HepG2 (cell line): ENCODE data around the gene CDV3. TPM values are rescaled to one million over a fixed set of nuclear protein-coding genes. Genes with fewer than 3 reads are reported as not detected.
"Not testable (repeated sequence)": the region's sequence is repeated elsewhere in the genome, so short reads cannot be mapped to it uniquely, and the experiment has no call there.

Experiments
- ATAC-seq: fragments of 200-7000 bp; cut with Tn5 transposase; 3 replicates; pipeline ENCODE4 v1.9.1; 2020; ENCODE audit warnings: mild to moderate bottlenecking, moderate library complexity
- BruUV-seq: library from RNA; stranded (reverse); fragments of 400-500 nt; replicated peaks from 2 replicates; lab custom pipeline; 2021; lab: Mats Ljungman, UMichigan
- CTCF ChIA-PET: fragments of 300-600 bp; formaldehyde crosslinking; extraction: SDS; loops from one replicate; lab custom pipeline; 2021; ENCODE audit warnings: low total read pairs, inconsistent platforms, low intra/inter-chr PET ratio; lab: Yijun Ruan, JAX
- POLR2A ChIA-PET: fragments of 350-600 bp; sonication (Branson Sonifier 250); formaldehyde crosslinking; loops from one replicate; lab custom pipeline; 2020; ENCODE audit warnings: antibody characterized with exemption, inconsistent platforms; lab: Yijun Ruan, JAX
- DNase-seq: peaks from one replicate; pipeline ENCODE4 v3.0.0-alpha.2; 2015; ENCODE audit warnings: low spot score
- FAIRE-seq: peaks from 3 replicates; lab custom pipeline; 2011; peaks lifted over from hg19 to GRCh38; lab: Jason Lieb, UNC
- H2AFZ ChIP-seq: one replicate; pipeline ENCODE4 v1.6.1; 2011; ENCODE audit warnings: low read length, inconsistent platforms
- H3K27ac ChIP-seq: fragments of 300-600 bp; 3 replicates; pipeline ENCODE4 v1.8.0; 2011; ENCODE audit warnings: mixed run types, mild to moderate bottlenecking, mixed read lengths, low read length, inconsistent platforms; ENCODE audit not compliant: insufficient read depth; ENCODE audit errors: extremely low read length
- H3K27me3 ChIP-seq, 2 experiments: fragments of 200-600 bp in 1 of 2; 2 replicates in 1 of 2; 3 replicates in 1 of 2; pipeline versions ENCODE4 v1.6.0 to v1.8.0; 2011; ENCODE audit warnings: low read length in 2 of 2, mild to moderate bottlenecking in 2 of 2, moderate library complexity in 2 of 2, inconsistent platforms in 1 of 2; ENCODE audit not compliant: insufficient read depth in 2 of 2, control insufficient read depth in 1 of 2
- H3K36me3 ChIP-seq, 2 experiments: fragments of 200-600 bp in 1 of 2; replicated peaks in 1 of 2; 2 replicates in 1 of 2; 3 replicates in 1 of 2; pipeline versions ENCODE4 v1.5.1 to v1.8.0; 2011; ENCODE audit warnings: low read length in 2 of 2, inconsistent platforms in 1 of 2; ENCODE audit not compliant: insufficient read depth in 2 of 2, control insufficient read depth in 1 of 2
- H3K4me1 ChIP-seq: 2 replicates; pipeline ENCODE4 v1.5.1; 2012; ENCODE audit warnings: low read length, inconsistent platforms; ENCODE audit not compliant: insufficient read depth
- H3K4me2 ChIP-seq: 2 replicates; pipeline ENCODE4 v1.6.0; 2011; ENCODE audit warnings: low read depth, low read length, inconsistent platforms
- H3K4me3 ChIP-seq, 3 experiments: fragments of 200-600 bp in 1 of 3; sonication (generic), shearing (Covaris generic) in 1 of 3; replicated peaks in 1 of 3; 2 replicates each; pipeline ENCODE4 v1.5.1; 2011 to 2016; ENCODE audit warnings: low read length in 3 of 3, inconsistent platforms in 2 of 3, low read depth in 2 of 3, mild to moderate bottlenecking in 2 of 3, control low read depth in 1 of 3, mixed read lengths in 1 of 3; ENCODE audit not compliant: insufficient read depth in 1 of 3
- H3K79me2 ChIP-seq: one replicate; pipeline ENCODE4 v1.6.1; 2011; ENCODE audit warnings: low read length, inconsistent platforms; ENCODE audit not compliant: insufficient read depth
- H3K9ac ChIP-seq: 2 replicates; pipeline ENCODE4 v1.6.0; 2011; ENCODE audit warnings: mild to moderate bottlenecking, low read depth, low read length, inconsistent platforms; ENCODE audit not compliant: insufficient read depth
- H3K9me3 ChIP-seq: 2 replicates; pipeline ENCODE4 v1.5.1; 2012; ENCODE audit warnings: mild to moderate bottlenecking, low read length
- H4K20me1 ChIP-seq: 2 replicates; pipeline ENCODE4 v1.6.0; 2011; ENCODE audit warnings: inconsistent platforms, mild to moderate bottlenecking, low read length, moderate library complexity; ENCODE audit not compliant: insufficient read depth
- MED13 ChIP-seq: sonication (generic); formaldehyde crosslinking; IDR thresholded peaks from 2 replicates; pipeline ENCODE4 v1.5.0; 2020; ENCODE audit warnings: missing genetic modification reagents
- PBX3 ChIP-seq: sonication (generic); formaldehyde crosslinking; IDR thresholded peaks from 2 replicates; pipeline ENCODE4 v1.8.1; 2023; ENCODE audit warnings: missing genetic modification reagents, inconsistent platforms, borderline replicate concordance
- ZNF333 ChIP-seq: sonication (generic); formaldehyde crosslinking; IDR thresholded peaks from 2 replicates; pipeline ENCODE4 v1.4.0; 2020; ENCODE audit warnings: mild to moderate bottlenecking, missing genetic modification reagents, borderline replicate concordance
- ZNF746 ChIP-seq: sonication (generic); formaldehyde crosslinking; IDR thresholded peaks from 2 replicates; pipeline ENCODE4 v1.8.0; 2022; ENCODE audit warnings: mild to moderate bottlenecking, missing genetic modification reagents
- WGBS: methylation state at CpG from one replicate; pipeline ENCODE4 v1.1.6; 2017; ENCODE audit warnings: low lambda C conversion rate; 5-methylcytosine and 5-hydroxymethylcytosine counted together
- in situ Hi-C: cut with HindIII; loops from 2 replicates; pipeline ENCODE4 v1.10.0; 2017; ENCODE audit warnings: low pct_unique_long_range_greater_than_20kb; ENCODE audit not compliant: extremely low pct_ligation_motif_present
- intact Hi-C: fragments of 100-400 bp; cut with micrococcal nuclease; formaldehyde crosslinking; loops from one replicate; pipeline ENCODE4 v1.10.0; 2022; ENCODE audit not compliant: unreplicated experiment
- polyA plus RNA-seq, 8 experiments: library from polyadenylated mRNA; depleted of rRNA in 3 of 8; stranded (reverse) in 7 of 8; unstranded in 1 of 8; fragments of >200 nt; fragmentation: Illumina TruSeq in 4 of 8; extraction: Trizol in 4 of 8; gene quantifications; 2 replicates each; pipeline versions ENCODE4 v1.2.1 to v1.2.3, GENCODE V29; 2011 to 2016; ENCODE audit warnings: low read depth in 4 of 8, missing spikeins in 1 of 8, mixed read lengths in 1 of 8; ENCODE audit not compliant: insufficient read depth in 1 of 8
- total RNA-seq, 5 experiments: library from RNA; depleted of rRNA; stranded (reverse); fragments of >200 nt; fragmentation: Illumina TruSeq; extraction: Trizol; gene quantifications; 2 replicates each; pipeline ENCODE4 v1.2.3, GENCODE V29; 2016; ENCODE audit warnings: low read depth in 1 of 5
- TF ChIP-seq, protein P1 (sequence below): IDR thresholded peaks from 2 replicates; pipeline ENCODE4 v1.6.1; 2016; ENCODE audit warnings: missing compliant biosample characterization, missing genetic modification reagents, borderline replicate concordance
- TF ChIP-seq, protein P2 (sequence below): sonication (generic); formaldehyde crosslinking; IDR thresholded peaks from 2 replicates; pipeline ENCODE4 v1.4.0; 2020; ENCODE audit warnings: missing genetic modification reagents

CDV3 gene
- total and polyA plus RNA-seq, 2 of the 13 experiments (the other 11 are each of a cell fraction or from before 2014, with no cell fraction given): 46.6 to 145 TPM

- TF ChIP-seq, protein P1, sequence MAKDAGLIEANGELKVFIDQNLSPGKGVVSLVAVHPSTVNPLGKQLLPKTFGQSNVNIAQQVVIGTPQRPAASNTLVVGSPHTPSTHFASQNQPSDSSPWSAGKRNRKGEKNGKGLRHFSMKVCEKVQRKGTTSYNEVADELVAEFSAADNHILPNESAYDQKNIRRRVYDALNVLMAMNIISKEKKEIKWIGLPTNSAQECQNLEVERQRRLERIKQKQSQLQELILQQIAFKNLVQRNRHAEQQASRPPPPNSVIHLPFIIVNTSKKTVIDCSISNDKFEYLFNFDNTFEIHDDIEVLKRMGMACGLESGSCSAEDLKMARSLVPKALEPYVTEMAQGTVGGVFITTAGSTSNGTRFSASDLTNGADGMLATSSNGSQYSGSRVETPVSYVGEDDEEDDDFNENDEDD (CRISPR knock-in tag): peak; percentile 53; the same call in 1 of the 2 replicates
- 0 out of 2 replicates have a peak, but pooled peaks have one; percentile 48 for TF ChIP-seq ZNF746 (CRISPR knock-in tag)
Observed at GRCh38 chr3:133573629-133574194, at the start of gene CDV3 (continued).

GRCh38 chr3:133523758-133524157, 49.7 kb upstream of the CDV3 start:
- H4K20me1 ChIP-seq, H3K4me2 ChIP-seq, H3K27ac ChIP-seq, in situ Hi-C loops, H2AFZ ChIP-seq, H3K79me2 ChIP-seq, H3K4me3 ChIP-seq, H3K27me3 ChIP-seq, intact Hi-C loops, CTCF ChIA-PET, BruUV-seq, H3K4me1 ChIP-seq, POLR2A ChIA-PET, DNase-seq, FAIRE-seq, H3K36me3 ChIP-seq, H3K9me3 ChIP-seq, H3K9ac ChIP-seq, ATAC-seq: not testable (repeated sequence)
- WGBS: 13% methylated on average over 3 of the region's 3 CpGs

DNA sequence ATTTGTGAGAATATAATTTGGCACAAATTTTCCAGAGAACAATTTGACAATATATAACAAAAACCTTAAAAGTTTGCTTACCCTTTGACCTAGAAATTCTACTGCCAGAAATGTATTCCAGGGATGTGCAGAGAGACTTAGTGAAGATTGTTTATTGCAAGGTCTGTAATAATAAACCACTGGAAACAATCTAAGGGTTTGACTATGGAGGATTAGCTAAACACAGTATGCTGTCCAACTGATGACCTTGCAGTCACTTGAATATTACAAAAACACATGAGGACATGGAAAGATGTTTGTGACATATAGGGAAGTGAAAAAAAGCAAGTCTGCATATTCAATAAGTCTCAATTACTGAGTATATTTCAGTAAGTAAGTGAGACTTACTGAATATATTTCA, 48.1 kb upstream of the CDV3 start:
- no TSS peak for BruUV-seq
- no peak for TF ChIP-seq PBX3 (CRISPR knock-in tag)
- no peak for TF ChIP-seq MED13 (CRISPR knock-in tag)
- TF ChIP-seq ZNF333 (CRISPR knock-in tag): no peak
- TF ChIP-seq, protein P2, sequence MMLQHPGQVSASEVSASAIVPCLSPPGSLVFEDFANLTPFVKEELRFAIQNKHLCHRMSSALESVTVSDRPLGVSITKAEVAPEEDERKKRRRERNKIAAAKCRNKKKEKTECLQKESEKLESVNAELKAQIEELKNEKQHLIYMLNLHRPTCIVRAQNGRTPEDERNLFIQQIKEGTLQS (CRISPR knock-in tag): no peak
- Histone ChIP-seq H3K4me3 (no peak overlapping the region), H3K27ac (no peak overlapping the region), H3K4me2 (no peak overlapping the region), H3K27me3 (no peaks in the 10 kb centered on the region), H3K4me1 (no peaks in the 10 kb centered on the region), H3K79me2 (no peaks in the 10 kb centered on the region), H2AFZ (no peak overlapping the region), H4K20me1 (no peaks in the 10 kb centered on the region), H3K9me3 (peaks cover 6% of the 10 kb centered on the region; the same call in 1 of the 2 replicates), H3K36me3 (no peaks in the 10 kb centered on the region), H3K9ac (no peak overlapping the region)
- ATAC-seq: no peak
- intact Hi-C loops (no loop called here), in situ Hi-C loops (no loop called here)
- ChIA-PET POLR2A (no interaction called here), CTCF (no interaction called here)
- DNase-seq: no peak
- no peak for FAIRE-seq
